ENCODE results near the gene IGF2R.

DNA sequence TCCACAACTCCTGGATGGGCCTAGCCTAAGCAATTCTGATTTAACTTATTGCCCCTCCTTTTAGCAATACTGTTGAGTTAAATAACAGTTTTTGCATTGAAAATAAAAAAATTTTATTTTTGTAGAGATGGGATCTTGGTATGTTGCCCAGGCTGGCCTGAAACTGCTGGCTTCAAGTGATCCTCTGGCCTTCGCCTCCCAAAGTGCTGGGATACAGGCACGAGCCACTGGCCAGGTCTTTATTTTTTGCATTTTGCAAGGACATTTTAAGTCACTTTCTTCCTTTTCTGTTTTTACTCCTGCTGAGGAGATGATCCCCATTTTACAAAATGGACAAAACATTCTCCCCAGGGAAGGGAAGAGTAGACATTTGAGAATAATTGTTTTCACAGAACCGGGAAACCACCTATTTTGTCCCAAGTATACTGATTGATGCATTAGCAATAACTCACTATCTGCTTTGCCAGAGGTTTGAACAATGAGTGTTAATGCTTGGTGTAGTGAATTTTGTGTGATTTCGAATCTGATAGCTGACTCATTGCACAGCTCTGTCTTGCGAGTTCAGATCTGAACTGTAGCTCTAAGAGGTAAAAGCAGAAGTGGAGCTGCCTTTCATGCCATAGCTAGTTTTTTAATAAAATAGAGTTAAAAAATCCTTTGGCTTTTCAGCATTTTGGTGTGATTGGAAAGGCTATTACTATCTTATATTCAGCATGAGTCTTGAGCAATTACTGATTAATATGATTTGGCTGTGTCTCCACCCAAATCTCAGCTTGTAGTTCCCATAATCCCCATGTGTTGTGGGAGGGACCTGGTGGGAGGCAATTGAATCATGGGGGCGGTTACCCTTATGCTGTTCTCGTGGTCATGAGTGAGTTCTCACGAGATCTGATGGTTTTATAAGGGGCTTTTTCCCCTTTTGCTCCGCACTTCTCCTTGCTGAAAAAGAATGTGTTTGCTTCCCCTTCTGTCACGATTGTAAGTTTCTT lies 20.9 kb downstream of the IGF2R start:
- TF ChIP-seq FOXJ3 (CRISPR knock-in tag; IDR thresholded peaks at IDR 0.05; ENCODE audit: borderline replicate concordance): no peak
- TF ChIP-seq, protein P1, sequence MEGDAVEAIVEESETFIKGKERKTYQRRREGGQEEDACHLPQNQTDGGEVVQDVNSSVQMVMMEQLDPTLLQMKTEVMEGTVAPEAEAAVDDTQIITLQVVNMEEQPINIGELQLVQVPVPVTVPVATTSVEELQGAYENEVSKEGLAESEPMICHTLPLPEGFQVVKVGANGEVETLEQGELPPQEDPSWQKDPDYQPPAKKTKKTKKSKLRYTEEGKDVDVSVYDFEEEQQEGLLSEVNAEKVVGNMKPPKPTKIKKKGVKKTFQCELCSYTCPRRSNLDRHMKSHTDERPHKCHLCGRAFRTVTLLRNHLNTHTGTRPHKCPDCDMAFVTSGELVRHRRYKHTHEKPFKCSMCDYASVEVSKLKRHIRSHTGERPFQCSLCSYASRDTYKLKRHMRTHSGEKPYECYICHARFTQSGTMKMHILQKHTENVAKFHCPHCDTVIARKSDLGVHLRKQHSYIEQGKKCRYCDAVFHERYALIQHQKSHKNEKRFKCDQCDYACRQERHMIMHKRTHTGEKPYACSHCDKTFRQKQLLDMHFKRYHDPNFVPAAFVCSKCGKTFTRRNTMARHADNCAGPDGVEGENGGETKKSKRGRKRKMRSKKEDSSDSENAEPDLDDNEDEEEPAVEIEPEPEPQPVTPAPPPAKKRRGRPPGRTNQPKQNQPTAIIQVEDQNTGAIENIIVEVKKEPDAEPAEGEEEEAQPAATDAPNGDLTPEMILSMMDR (IDR thresholded peaks at IDR 0.05): no peak
- TF ChIP-seq, protein P2, sequence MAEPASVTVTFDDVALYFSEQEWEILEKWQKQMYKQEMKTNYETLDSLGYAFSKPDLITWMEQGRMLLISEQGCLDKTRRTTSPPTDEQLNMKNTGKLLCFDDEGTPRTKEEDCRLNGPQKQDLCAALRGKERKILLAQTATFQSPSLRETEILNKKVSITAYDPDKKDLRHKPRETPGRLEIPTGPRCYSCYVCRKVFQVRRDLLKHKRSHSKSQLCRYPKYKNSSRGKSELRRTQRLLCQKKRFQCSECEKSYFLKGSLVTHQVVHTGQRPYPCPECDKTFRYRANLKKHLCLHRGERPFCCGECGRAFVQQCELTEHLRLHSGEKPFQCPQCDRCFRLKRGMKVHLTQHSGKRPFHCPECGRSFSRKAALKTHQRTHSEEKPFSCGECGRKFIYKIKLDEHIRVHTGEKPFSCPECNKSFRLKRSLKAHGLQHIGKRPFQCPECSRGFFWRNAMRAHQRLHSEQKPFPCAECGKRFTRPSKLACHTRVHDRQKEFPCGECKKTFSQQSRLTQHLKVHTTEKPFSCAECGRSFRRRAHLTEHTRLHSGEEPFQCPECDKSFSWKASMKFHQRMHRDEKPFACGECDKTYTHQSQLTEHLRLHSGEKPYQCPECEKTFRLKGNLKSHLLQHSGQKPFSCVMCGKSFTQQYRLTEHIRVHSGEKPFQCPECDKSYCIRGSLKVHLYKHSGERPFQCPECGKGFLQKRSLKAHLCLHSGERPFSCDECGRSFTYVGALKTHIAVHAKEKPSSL (CRISPR knock-in tag; conservative IDR thresholded peaks at IDR 0.05): no peak
- no peak for TF ChIP-seq TEAD1 (CRISPR knock-in tag; IDR thresholded peaks at IDR 0.05)
- TF ChIP-seq NR1H2 (CRISPR knock-in tag; IDR thresholded peaks at IDR 0.05): no peak
- TF ChIP-seq FOXK1 (CRISPR knock-in tag; IDR thresholded peaks at IDR 0.05): no peak
- TF ChIP-seq TEAD4 (CRISPR knock-in tag; IDR thresholded peaks at IDR 0.05): no peak
- TF ChIP-seq, protein P3, sequence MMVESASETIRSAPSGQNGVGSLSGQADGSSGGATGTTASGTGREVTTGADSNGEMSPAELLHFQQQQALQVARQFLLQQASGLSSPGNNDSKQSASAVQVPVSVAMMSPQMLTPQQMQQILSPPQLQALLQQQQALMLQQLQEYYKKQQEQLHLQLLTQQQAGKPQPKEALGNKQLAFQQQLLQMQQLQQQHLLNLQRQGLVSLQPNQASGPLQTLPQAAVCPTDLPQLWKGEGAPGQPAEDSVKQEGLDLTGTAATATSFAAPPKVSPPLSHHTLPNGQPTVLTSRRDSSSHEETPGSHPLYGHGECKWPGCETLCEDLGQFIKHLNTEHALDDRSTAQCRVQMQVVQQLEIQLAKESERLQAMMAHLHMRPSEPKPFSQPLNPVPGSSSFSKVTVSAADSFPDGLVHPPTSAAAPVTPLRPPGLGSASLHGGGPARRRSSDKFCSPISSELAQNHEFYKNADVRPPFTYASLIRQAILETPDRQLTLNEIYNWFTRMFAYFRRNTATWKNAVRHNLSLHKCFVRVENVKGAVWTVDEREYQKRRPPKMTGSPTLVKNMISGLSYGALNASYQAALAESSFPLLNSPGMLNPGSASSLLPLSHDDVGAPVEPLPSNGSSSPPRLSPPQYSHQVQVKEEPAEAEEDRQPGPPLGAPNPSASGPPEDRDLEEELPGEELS (CRISPR knock-in tag; IDR thresholded peaks at IDR 0.05): no peak
- TF ChIP-seq NR3C1 (CRISPR knock-in tag; conservative IDR thresholded peaks at IDR 0.05; ENCODE audit: low read depth): no peak
- no peak for TF ChIP-seq ZBTB21 (CRISPR knock-in tag; IDR thresholded peaks at IDR 0.05; ENCODE audit: borderline replicate concordance)
- TF ChIP-seq, protein P4, sequence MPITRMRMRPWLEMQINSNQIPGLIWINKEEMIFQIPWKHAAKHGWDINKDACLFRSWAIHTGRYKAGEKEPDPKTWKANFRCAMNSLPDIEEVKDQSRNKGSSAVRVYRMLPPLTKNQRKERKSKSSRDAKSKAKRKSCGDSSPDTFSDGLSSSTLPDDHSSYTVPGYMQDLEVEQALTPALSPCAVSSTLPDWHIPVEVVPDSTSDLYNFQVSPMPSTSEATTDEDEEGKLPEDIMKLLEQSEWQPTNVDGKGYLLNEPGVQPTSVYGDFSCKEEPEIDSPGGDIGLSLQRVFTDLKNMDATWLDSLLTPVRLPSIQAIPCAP (CRISPR knock-in tag; IDR thresholded peaks at IDR 0.05): no peak
